Thymus (tissue), 11 donors: ENCODE data around the gene NFIB. TPM values are rescaled to one million over a fixed set of nuclear protein-coding genes. Genes with fewer than 3 reads are reported as not detected.

ENCODE experiments used
- DNase-seq, 9 donors: peaks; one replicate each; pipeline ENCODE4 v3.0.0-alpha.2; 2013; ENCODE audit warnings: low spot score in 9 of 9, low read depth in 6 of 9, missing footprints in 1 of 9
- H3K27ac ChIP-seq, 2 donors: one replicate each; pipeline ENCODE4 v1.5.1; 2013; ENCODE audit warnings: control low read depth in 1 of 2, low read depth in 1 of 2, low read length in 1 of 2, mild to moderate bottlenecking in 1 of 2, moderate library complexity in 1 of 2
- H3K27me3 ChIP-seq, 2 donors: one replicate each; pipeline ENCODE4 v1.5.1; 2013; ENCODE audit warnings: low read length in 1 of 2; ENCODE audit not compliant: control insufficient read depth in 2 of 2, insufficient read depth in 1 of 2
- H3K36me3 ChIP-seq, 2 donors: one replicate each; pipeline ENCODE4 v1.5.1; 2013; ENCODE audit warnings: low read length in 1 of 2, mild to moderate bottlenecking in 1 of 2, moderate library complexity in 1 of 2; ENCODE audit not compliant: control insufficient read depth in 2 of 2, insufficient read depth in 2 of 2
- H3K4me1 ChIP-seq, 2 donors: one replicate each; pipeline ENCODE4 v1.5.1; 2013; ENCODE audit warnings: low read length in 2 of 2; ENCODE audit not compliant: control insufficient read depth in 2 of 2, insufficient read depth in 2 of 2
- H3K4me3 ChIP-seq, 2 donors: one replicate each; pipeline ENCODE4 v1.5.1; 2013; ENCODE audit warnings: low read length in 2 of 2, control low read depth in 1 of 2, mild to moderate bottlenecking in 1 of 2
- H3K9me3 ChIP-seq, 2 donors: one replicate each; pipeline ENCODE4 v1.5.1; 2013; ENCODE audit warnings: low read length in 1 of 2, mild to moderate bottlenecking in 1 of 2; ENCODE audit not compliant: control insufficient read depth in 2 of 2, insufficient read depth in 1 of 2
- WGBS: extraction: QIAGEN DNeasy Blood & Tissue Kit; methylation state at CpG from one replicate; pipeline ENCODE4 v1.1.7; 2013; 5-methylcytosine and 5-hydroxymethylcytosine counted together
- polyA plus RNA-seq: library from polyadenylated mRNA; stranded (reverse); fragments of 200-250 nt; gene quantifications from one replicate; pipeline ENCODE4 v1.2.3, GENCODE V29; 2013
- total RNA-seq: library from RNA; stranded (reverse); fragments of 120-200 nt; gene quantifications from one replicate; pipeline ENCODE4 v1.2.4, GENCODE V29; 2013
- donor health status: healthy.

The NFIB gene
- total and polyA plus RNA-seq, 2 donors: 10.3 to 12.4 TPM

DNA sequence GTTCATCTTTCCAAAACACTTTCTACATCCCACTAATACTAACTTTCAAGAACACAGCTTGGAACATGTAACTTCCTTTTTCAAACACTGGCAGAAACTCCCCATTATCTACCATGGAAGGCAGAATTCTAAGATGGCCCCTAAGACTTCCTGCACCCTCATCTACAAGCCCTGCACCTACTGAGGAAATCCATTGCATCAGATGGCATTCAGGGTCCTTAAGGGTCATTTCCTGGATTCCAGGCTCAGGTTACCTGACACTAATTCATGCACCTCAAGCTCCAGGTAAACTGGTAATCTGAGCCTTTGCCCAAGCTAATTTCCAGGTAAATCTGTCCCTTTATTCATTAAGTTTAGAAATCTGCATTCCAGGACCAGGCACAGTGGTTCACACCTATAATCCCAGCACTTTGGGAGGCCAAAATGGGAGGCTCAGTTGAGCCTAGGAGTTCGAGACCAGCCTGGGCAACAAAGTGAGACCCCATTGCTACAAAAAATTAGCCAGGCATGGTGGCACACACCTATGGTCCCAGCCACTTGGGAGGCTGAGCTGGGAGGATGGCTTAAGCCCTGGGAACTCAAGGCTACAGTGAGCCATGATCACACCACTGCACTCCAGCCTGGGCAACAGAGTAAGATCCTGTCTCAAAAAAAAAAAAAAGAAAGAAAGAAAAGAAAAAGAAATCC is 91.6 kb downstream of the NFIB start:
- 93% methylated on average over 1 of the region's 1 CpG for WGBS
- H3K27ac ChIP-seq: no peak overlapping the region
- no peaks in the 10 kb centered on the region for H3K4me1 ChIP-seq

DNA sequence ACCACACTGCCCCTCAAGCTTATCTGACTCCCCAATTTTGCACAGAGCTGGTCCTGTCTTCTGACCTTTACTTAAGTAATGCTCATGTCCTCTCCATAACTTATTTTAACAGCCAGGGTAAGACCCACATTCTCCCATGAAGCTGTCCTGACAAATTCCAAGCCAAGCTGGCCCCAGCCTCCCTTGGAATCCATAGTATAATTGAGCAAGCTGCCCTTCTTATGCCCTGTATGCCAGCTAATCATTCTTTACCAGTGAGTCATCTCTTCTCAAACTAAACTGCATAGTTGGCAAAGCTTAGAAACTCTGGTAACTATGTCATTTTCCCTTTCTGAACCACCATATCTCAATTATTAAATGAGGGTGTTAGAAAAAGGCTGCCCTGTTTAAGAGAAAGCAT is 92.4 kb downstream of the NFIB start:
- Histone ChIP-seq H3K27me3 (no peaks in the 10 kb centered on the region), H3K27ac (no peak overlapping the region), H3K36me3 (no peaks in the 10 kb centered on the region), H3K9me3 (no peaks in the 10 kb centered on the region), H3K4me3 (no peak overlapping the region), H3K4me1 (no peaks in the 10 kb centered on the region)
- no peak for DNase-seq

More for the DNA sequence above, 91.6 kb downstream of the NFIB start:
- H3K9me3 ChIP-seq: no peaks in the 10 kb centered on the region
- DNase-seq: no peak
- no peak overlapping the region for H3K4me3 ChIP-seq
- no peaks in the 10 kb centered on the region for H3K27me3 ChIP-seq
- no peaks in the 10 kb centered on the region for H3K36me3 ChIP-seq

DNA sequence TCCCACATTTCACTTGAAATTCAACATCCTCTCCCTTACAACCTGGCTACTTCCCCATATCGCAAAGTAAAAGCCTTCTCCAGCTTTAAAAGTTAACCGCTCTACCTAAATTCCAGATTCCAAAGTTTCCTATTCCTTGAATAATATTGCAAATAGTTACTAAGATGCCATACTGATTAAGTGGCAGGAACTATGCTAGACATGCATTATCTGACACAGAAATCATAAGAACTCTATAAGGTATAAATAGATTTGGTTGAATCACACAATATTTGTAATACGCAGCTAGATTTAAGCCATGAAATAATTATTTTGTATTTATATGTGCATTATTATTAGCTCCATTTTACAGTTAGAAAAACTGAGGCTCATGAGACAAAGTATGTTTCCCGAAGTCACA is 92.8 kb downstream of the NFIB start:
- no peaks in the 10 kb centered on the region for H3K4me1 ChIP-seq
- DNase-seq: no peak
- H3K27me3 ChIP-seq: no peaks in the 10 kb centered on the region
- H3K27ac ChIP-seq: no peak overlapping the region
- 97% methylated on average over 4 of the region's 4 CpGs for WGBS
- H3K36me3 ChIP-seq: no peaks in the 10 kb centered on the region
- H3K4me3 ChIP-seq: no peak overlapping the region
- no peaks in the 10 kb centered on the region for H3K9me3 ChIP-seq

DNA sequence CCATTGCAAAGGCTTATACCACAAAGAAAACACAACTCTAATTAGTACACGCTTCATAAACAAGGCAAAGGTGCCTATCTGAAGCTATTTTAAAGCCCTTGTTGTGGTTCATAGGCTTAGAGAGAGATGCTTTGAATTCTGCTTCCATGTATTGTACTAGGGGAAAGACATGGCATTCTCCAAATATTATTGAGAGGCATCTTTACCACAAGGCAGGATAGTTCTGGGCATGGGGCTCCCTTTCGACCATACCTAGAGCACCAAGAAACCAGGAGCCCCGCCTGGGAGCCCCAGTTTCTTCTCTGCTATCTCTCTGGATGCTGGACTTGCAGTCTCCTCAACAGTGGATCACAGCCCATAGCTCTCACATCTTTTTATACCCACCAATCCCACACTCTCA is 93.7 kb downstream of the NFIB start:
- H3K27ac ChIP-seq: no peak overlapping the region
- no peaks in the 10 kb centered on the region for H3K27me3 ChIP-seq
- no peaks in the 10 kb centered on the region for H3K9me3 ChIP-seq
- no peaks in the 10 kb centered on the region for H3K36me3 ChIP-seq
- DNase-seq: no peak
- no peaks in the 10 kb centered on the region for H3K4me1 ChIP-seq
- H3K4me3 ChIP-seq: no peak overlapping the region
- 87% methylated on average over 3 of the region's 3 CpGs for WGBS

DNA sequence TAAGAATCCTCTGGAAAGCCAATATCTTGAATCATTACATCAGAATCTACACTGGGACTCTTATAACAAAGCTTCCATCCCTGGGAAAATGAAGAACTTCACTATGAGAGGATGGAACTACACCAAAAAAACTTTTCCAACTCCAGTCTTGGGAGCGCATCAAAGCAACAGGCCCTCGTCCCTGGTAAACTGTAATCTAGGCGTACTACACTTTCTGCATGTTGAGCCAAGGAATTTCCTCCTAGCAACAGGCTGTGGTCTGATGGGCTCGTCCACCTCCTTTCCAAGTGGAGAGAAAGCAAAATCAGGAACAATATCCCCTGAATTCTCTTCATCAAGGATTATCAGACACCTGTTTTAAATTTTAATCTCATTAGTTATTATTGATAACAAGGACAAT is 94.1 kb downstream of the NFIB start:
- no peak for DNase-seq
- WGBS: 92% methylated on average over 4 of the region's 4 CpGs
- no peaks in the 10 kb centered on the region for H3K9me3 ChIP-seq
- no peak overlapping the region for H3K27ac ChIP-seq
- H3K27me3 ChIP-seq: no peaks in the 10 kb centered on the region
- H3K4me3 ChIP-seq: no peak overlapping the region
- no peaks in the 10 kb centered on the region for H3K36me3 ChIP-seq
- no peaks in the 10 kb centered on the region for H3K4me1 ChIP-seq

DNA sequence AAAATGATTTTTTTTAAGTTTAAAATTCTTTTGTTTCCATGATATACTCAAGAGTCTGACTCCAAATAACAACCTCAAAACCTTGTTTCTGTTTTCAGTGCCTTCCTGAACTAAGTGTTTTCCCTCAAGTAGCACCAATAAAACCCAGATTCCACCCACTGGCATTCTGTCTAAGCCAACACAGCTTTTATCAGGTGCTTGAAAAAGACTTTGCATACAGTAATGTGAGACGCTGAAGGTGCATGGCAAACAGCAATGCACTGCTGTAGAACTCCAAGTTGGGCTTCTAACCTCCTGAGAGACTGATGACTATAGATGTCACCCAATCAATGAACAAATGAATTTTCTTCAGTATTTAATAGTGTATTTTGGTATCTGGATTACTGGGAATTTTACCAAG is 95.7 kb downstream of the NFIB start:
- Histone ChIP-seq H3K36me3 (no peaks in the 10 kb centered on the region), H3K27me3 (no peaks in the 10 kb centered on the region), H3K4me1 (no peaks in the 10 kb centered on the region), H3K4me3 (no peak overlapping the region), H3K27ac (no peak overlapping the region), H3K9me3 (no peaks in the 10 kb centered on the region)
- 98% methylated on average over 1 of the region's 1 CpG for WGBS
- DNase-seq: no peak

DNA sequence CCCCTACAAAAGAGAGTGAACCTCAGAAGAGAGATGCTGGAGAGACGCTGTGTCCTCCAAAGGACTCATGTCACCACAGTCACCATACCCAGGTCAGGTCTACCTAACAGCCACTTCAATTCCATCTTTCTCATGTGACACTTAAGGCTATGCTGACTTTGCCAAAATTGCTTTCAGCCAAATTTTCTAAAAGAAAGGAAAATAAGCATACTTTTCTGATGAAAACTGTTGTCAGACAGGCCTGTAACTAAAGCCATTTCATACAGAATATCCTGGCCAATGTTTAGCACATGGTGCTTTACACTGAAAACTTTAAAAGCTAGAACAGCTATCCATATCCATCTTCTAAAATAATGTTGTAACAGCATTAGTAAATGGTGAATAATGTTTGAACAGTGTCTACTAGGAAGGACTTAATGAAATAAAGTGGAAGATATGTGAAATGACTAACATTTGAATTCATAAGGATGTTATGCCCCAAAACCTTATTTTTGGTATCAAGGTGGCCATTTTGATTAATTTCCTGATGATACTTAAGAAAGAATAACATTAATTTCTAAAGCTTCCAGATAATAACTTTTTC is 97.2 kb downstream of the NFIB start:
- Histone ChIP-seq H3K9me3 (no peaks in the 10 kb centered on the region), H3K27me3 (no peaks in the 10 kb centered on the region), H3K36me3 (no peaks in the 10 kb centered on the region), H3K4me1 (no peaks in the 10 kb centered on the region), H3K4me3 (no peak overlapping the region), H3K27ac (no peak overlapping the region)
- 95% methylated on average over 1 of the region's 1 CpG for WGBS
- no peak for DNase-seq

DNA sequence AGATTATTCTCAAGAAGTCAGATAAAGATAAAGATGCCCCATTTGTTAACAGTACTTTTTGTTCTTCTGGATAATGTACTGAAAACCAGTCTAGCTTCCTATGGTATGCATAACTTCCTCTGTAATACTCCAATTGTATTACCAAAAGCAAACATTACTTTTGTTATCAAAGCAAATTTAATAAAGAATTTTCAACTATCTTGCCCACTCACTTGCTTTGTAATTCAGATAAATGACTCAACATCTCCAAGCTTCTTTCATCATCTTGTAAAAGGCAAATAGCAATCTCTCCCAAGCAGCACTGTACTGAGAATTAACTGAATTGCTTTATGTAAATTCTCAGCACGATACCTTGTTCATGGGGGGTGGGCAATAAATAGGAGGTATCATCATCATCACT is 98.3 kb downstream of the NFIB start:
- H3K27ac ChIP-seq: no peak overlapping the region
- WGBS: 97% methylated on average over 1 of the region's 1 CpG
- no peaks in the 10 kb centered on the region for H3K27me3 ChIP-seq
- no peaks in the 10 kb centered on the region for H3K36me3 ChIP-seq
- no peak for DNase-seq
- H3K4me3 ChIP-seq: no peak overlapping the region
- no peaks in the 10 kb centered on the region for H3K4me1 ChIP-seq
- no peaks in the 10 kb centered on the region for H3K9me3 ChIP-seq

DNA sequence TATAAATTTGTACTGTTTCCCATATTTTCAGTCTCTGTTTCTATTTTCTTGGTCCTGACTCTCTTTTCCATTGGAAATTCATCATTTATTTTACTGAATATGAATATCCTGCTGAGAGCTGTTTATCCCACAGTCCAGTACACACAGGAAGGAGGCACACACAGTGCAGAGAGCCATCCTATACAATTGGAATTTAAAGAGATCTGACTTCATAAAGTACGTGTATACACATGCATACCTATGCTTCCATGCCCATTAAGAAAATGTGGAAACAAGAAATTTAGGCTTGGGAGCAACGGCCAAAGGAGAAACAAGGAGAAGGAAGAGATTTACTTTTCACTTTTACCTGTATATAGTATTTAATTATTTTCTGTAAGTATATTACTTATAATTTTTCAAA is 99.2 kb downstream of the NFIB start:
- H3K4me1 ChIP-seq: no peaks in the 10 kb centered on the region
- no peak overlapping the region for H3K27ac ChIP-seq

More for the DNA sequence above, 99.2 kb downstream of the NFIB start:
- Histone ChIP-seq H3K36me3 (no peaks in the 10 kb centered on the region), H3K27me3 (no peaks in the 10 kb centered on the region), H3K4me3 (no peak overlapping the region), H3K9me3 (no peaks in the 10 kb centered on the region)
- WGBS: 76% methylated on average over 2 of the region's 2 CpGs
- no peak for DNase-seq
